ENCODE data around the gene CEBPZ. TPM values are rescaled to one million over a fixed set of nuclear protein-coding genes. Genes with fewer than 3 reads are reported as not detected.

Gene CEBPZ
- total and polyA plus RNA-seq, 2 donors (not counting 3 experiments of a cell fraction or from before 2014, with no cell fraction given): 3.6 to 46.9 TPM

DNA sequence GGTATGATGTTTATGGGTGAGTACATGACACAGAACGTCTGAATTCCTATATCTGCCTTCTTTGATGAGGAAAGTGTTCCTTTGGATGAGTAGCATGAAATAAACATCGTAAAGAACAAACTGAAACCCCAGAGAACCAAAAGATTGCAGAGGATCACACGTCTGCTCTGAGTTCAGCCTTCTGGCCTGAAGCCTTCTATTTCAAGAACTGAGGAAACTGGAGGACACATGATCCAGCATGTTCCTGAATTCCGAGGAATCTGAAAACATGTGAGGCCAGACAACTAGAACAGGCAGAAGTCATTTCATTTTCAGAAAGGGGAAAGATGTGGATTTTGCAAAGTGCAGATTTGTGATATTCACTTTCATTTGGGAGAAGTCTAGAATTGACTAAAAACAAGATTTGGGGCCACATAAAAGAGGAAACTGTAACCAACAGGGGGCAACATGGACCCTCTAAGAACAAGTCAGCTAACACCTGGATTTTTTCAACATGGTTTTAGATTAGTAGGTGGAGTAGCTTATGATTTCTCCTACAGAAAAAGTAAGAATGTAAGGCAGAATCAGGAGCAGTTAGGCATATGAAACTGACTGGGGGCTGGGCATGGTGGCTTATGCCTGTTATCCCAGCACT lies 51.3 kb downstream of the CEBPZ start:
- Histone ChIP-seq H3K27me3 (ENCODE audit: control insufficient read depth in 2 of 2, insufficient read depth in 2 of 2, low read length in 2 of 2) (no peaks in the 10 kb centered on the region), H3K79me2 (ENCODE audit: control insufficient read depth, insufficient read depth, low read length) (no peaks in the 10 kb centered on the region), H4K20me1 (replicated peaks; ENCODE audit: control insufficient read depth, extremely low read depth, insufficient read depth, low read length) (no peaks in the 10 kb centered on the region), H3K4me1 (ENCODE audit: control insufficient read depth, extremely low read depth, insufficient read depth, low read length) (peaks cover 10% of the 10 kb centered on the region), H3K36me3 (ENCODE audit: control insufficient read depth in 2 of 2, extremely low read depth in 1 of 2, insufficient read depth in 2 of 2, low read length in 2 of 2) (no peaks in the 10 kb centered on the region), H3K27ac (ENCODE audit: insufficient read depth, low read depth, low read length) (no peak overlapping the region), H2AFZ (ENCODE audit: low read depth, low read length) (no peak overlapping the region), H3K4me3 (replicated peaks in 1 of 3; ENCODE audit: insufficient read depth in 1 of 3, low read depth in 1 of 3, low read length in 3 of 3) (no peak overlapping the region), H3K9me3 (replicated peaks; ENCODE audit: control insufficient read depth, insufficient read depth, low read length) (no peaks in the 10 kb centered on the region), H3K4me2 (ENCODE audit: insufficient read depth, low read length) (no peak overlapping the region), H3K9me1 (replicated peaks; ENCODE audit: control insufficient read depth, extremely low read depth, insufficient read depth, low read length) (no peaks in the 10 kb centered on the region), H3K9ac (replicated peaks; ENCODE audit: extremely low read depth, insufficient read depth, low read length) (no peak overlapping the region)
- DNase-seq (ENCODE audit: low read depth, low spot score): no peak
- POLR2A ChIA-PET: no interaction called here
- TF ChIP-seq FOS (IDR thresholded peaks at IDR 0.05; ENCODE audit: borderline replicate concordance, insufficient read depth, low read length) (no peak), GATA2 (IDR thresholded peaks at IDR 0.05; ENCODE audit: insufficient read depth, insufficient read length, low read depth, low read length) (no peak), MYC (IDR thresholded peaks at IDR 0.05; ENCODE audit: low read depth, low read length) (no peak), POLR2AphosphoS5 (IDR thresholded peaks at IDR 0.05; ENCODE audit: insufficient read depth, low read depth, low read length) (no peak), CTCF (IDR thresholded peaks at IDR 0.05; ENCODE audit: extremely low read depth in 1 of 2, insufficient read depth in 1 of 2, low read depth in 1 of 2, low read length in 2 of 2) (no peak), EZH2 (IDR thresholded peaks at IDR 0.05; ENCODE audit: borderline replicate concordance, low read depth, low read length, severe bottlenecking) (no peak), POLR2A (IDR thresholded peaks at IDR 0.05; ENCODE audit: low read depth, low read length) (no peak), JUN (IDR thresholded peaks at IDR 0.05; ENCODE audit: borderline replicate concordance, insufficient read depth, insufficient read length, low read depth) (no peak)
- TF ChIP-seq, protein P1, sequence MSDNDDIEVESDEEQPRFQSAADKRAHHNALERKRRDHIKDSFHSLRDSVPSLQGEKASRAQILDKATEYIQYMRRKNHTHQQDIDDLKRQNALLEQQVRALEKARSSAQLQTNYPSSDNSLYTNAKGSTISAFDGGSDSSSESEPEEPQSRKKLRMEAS (IDR thresholded peaks at IDR 0.05; ENCODE audit: insufficient read depth, insufficient read length): no peak
- CTCF ChIA-PET: interaction anchor here (0.8 to 1.5 kb wide), 5 partner anchors 10 to 697 kb away, joined by 3 to 4 read pairs (median 3); partner anchors contain the start of gene EIF2AK2
- dilution Hi-C loops (cut with MboI; ENCODE audit: extremely low pct_ligation_motif_present, low sequenced_read_pairs): no loop called here
- intact Hi-C loops (cut with micrococcal nuclease): no loop called here
- BruUV-seq (replicated peaks): no TSS peak
- no peak for FAIRE-seq
